ENCODE results near the gene ZBED6.

ZBED6 gene

DNA sequence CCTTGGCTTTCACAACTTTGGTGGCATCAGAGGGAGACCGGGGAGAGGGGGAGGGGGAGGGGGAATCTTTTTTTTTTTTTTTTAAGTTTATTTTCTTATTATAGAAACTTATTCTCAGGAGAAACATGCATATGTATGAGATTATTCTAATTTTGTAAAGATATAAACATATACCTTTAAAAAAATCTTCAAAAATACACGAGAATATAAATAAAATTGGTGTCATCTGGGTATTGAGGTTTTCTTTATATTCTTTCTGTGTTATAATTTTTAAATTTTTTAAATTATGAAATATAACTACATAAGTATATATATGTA is 47.1 kb downstream of the ZBED6 start:
- no peak for DNase-seq

GRCh38 chr1:203843435-203843834 is 48.0 kb downstream of the ZBED6 start:
- no peak for DNase-seq
